SK-N-SH (cell line): ENCODE measurements around the gene VCAN.
A peak's percentile ranks its signal among the peaks of the same experiment; 100 is the strongest.

ENCODE experiments used
- EP300 ChIP-seq, 2 experiments: IDR thresholded peaks; 2 replicates each; pipeline versions ENCODE4 v1.4.0 to v1.6.1; 2012; ENCODE audit warnings: borderline replicate concordance in 1 of 2, low read depth in 1 of 2, low read length in 1 of 2
- FOSL2 ChIP-seq: IDR thresholded peaks from 2 replicates; pipeline ENCODE4 v1.4.0; 2012; ENCODE audit warnings: low read depth, mild to moderate bottlenecking, moderate library complexity, borderline replicate concordance
- GABPA ChIP-seq: IDR thresholded peaks from 2 replicates; pipeline ENCODE4 v1.4.0; 2012; ENCODE audit warnings: low read depth, mild to moderate bottlenecking
- GATA2 ChIP-seq: sonication (generic); formaldehyde crosslinking; IDR thresholded peaks from 2 replicates; pipeline ENCODE4 v1.5.0; 2020; ENCODE audit warnings: mild to moderate bottlenecking, missing genetic modification reagents
- JUND ChIP-seq: IDR thresholded peaks from 2 replicates; pipeline ENCODE4 v1.4.0; 2012
- NRF1 ChIP-seq: IDR thresholded peaks from 2 replicates; pipeline ENCODE4 v1.6.1; 2012; ENCODE audit warnings: low read depth, mild to moderate bottlenecking, low read length
- RAD21 ChIP-seq: IDR thresholded peaks from 2 replicates; pipeline ENCODE4 v1.6.1; 2012; ENCODE audit warnings: mild to moderate bottlenecking, low read length
- RFX5 ChIP-seq: IDR thresholded peaks from 2 replicates; pipeline ENCODE4 v1.6.1; 2012; ENCODE audit warnings: mild to moderate bottlenecking, improper control_type of control experiment, low read length
- TF ChIP-seq, protein P1 (sequence below): fragments of 200-600 bp; sonication (generic); IDR thresholded peaks from 2 replicates; pipeline ENCODE4 v1.6.1; 2017; ENCODE audit warnings: antibody characterized with exemption, mild to moderate bottlenecking, moderate library complexity
- TF ChIP-seq, protein P2 (sequence below): IDR thresholded peaks from 2 replicates; pipeline ENCODE4 v1.4.0; 2012; ENCODE audit warnings: low read depth

DNA sequence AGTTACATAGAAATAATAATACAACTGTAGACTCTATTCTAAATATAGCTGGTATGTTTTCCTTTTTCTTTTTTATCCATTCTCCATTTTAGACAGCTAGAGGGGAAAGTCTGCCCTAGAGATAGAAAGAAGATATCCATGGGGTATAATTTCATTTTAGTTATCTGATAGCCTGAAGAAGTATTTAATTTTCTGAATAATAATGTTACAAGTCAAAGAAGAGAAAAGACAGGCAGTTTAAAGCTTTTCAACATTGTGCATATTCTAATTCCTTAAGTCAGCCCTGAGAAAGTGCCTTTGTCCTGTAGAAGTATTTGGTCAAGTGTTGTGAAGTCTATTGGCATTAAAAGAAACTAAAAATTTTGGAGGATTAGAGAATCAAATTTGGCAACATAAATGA is 2.5 kb upstream of the VCAN start:
- TF ChIP-seq, protein P1, sequence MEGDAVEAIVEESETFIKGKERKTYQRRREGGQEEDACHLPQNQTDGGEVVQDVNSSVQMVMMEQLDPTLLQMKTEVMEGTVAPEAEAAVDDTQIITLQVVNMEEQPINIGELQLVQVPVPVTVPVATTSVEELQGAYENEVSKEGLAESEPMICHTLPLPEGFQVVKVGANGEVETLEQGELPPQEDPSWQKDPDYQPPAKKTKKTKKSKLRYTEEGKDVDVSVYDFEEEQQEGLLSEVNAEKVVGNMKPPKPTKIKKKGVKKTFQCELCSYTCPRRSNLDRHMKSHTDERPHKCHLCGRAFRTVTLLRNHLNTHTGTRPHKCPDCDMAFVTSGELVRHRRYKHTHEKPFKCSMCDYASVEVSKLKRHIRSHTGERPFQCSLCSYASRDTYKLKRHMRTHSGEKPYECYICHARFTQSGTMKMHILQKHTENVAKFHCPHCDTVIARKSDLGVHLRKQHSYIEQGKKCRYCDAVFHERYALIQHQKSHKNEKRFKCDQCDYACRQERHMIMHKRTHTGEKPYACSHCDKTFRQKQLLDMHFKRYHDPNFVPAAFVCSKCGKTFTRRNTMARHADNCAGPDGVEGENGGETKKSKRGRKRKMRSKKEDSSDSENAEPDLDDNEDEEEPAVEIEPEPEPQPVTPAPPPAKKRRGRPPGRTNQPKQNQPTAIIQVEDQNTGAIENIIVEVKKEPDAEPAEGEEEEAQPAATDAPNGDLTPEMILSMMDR = no peak
- no peak for TF ChIP-seq GABPA
- TF ChIP-seq FOSL2 = no peak
- TF ChIP-seq RFX5 = no peak
- 0 out of 4 replicates have a peak, but pooled peaks of 1 of the 2 experiments have one; percentile 22 for TF ChIP-seq EP300 (IDR thresholded peaks at IDR 0.05; ENCODE audit: borderline replicate concordance in 1 of 2, low read depth in 1 of 2, low read length in 1 of 2)
- TF ChIP-seq GATA2 = 0 out of 2 replicates have a peak, but pooled peaks have one; percentile 35
- TF ChIP-seq, protein P2, sequence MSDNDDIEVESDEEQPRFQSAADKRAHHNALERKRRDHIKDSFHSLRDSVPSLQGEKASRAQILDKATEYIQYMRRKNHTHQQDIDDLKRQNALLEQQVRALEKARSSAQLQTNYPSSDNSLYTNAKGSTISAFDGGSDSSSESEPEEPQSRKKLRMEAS = no peak
- TF ChIP-seq JUND = no peak
- TF ChIP-seq NRF1 = no peak
- TF ChIP-seq RAD21 = no peak
